CD4-positive, alpha-beta T cell treated with Interleukin-12 subunit alpha and Interleukin-12 subunit beta, for 1 hour (primary cell): ENCODE data around the gene NRIP3.
"Not testable (repeated sequence)": the region's sequence is repeated elsewhere in the genome, so short reads cannot be mapped to it uniquely, and the experiment has no call there.

Source experiments
- DNase-seq: peaks from one replicate; pipeline ENCODE4 v3.0.0-alpha.2; 2020

Gene NRIP3

GRCh38 chr11:8964324-8965320 is 39.2 kb downstream of the NRIP3 start, which contains the start of gene TMEM9B:
TMEM9B (minus strand) TSS chr11:8964442; CDS start chr11:8964313, 129 bp downstream.
- peak; percentile 78 for DNase-seq

DNA sequence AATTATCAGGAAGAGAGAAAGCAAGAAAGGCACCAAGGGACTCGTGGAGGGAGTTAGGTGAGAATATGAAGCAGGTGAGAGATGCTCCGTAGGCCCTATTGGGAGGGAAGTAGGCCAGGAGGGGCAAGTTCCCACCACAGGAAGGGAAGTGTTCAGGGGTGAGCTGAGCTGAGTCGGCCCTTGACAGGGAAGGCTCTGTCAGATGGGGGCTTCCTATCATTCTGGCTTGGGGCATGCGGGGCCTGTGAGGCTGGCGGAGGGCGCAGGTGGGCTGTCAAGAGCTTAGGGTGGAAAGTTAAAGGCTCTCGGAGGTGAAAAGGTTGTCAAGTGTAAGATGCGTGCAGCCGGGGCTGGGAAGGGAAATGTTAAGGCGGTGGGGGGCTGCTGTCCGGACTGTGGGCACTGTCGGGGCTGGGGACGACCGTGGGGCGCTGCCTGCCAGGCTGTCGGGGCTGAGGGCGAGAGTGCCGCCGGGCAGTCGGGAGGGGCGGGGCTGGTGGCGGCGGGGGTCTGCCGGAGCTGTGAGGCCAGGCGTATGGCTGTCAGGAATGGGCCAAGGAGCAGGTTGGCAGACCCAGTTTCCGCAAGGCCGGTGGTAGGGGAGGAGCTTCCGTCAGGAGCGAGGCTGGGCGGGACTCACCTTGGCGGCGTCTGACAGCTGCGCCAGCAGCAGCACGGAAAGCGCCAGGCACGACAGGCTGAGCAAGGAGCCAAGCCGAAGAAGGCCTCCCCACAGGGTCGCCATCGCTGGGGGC is 40.1 kb downstream of the NRIP3 start:
- peak; percentile 78 for DNase-seq

DNA sequence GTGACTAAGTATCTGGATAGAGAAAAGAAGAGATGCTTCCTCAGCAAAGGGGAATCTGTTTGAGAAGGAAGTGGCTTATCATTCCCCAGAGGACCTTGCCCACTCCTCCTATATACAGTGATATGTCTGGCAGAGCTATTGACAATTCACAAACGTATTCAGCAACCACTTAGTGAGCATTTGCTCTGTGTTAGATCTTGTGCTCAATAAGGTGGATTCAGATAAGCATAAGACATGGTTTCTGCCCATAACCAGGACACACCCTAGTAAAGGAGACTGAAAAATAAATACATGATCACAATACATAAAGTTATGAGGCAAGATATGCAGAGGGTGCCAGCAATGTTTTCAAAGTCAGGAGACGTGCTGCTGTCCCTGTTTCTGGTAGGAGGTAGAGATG is 41.0 kb downstream of the NRIP3 start:
- no peak for DNase-seq

DNA sequence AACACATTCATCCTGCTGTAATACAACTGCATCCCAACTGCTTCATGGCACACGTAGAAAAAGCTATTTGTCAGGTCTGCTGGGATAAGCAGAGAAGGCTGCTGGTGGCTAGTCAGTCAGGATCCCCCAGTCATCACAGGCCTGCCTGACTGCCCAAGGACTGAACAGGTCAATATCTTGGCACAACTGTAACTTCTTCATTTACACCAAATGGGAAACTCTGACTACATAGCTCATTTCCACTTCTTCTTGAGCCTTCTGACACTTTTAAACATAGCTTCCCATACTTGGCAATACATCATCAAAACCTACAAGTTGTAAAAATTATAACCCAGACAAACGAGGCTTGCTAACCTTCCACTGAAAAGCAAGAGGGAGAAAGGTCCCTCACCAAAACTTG is 42.4 kb downstream of the NRIP3 start:
- no peak for DNase-seq

DNA sequence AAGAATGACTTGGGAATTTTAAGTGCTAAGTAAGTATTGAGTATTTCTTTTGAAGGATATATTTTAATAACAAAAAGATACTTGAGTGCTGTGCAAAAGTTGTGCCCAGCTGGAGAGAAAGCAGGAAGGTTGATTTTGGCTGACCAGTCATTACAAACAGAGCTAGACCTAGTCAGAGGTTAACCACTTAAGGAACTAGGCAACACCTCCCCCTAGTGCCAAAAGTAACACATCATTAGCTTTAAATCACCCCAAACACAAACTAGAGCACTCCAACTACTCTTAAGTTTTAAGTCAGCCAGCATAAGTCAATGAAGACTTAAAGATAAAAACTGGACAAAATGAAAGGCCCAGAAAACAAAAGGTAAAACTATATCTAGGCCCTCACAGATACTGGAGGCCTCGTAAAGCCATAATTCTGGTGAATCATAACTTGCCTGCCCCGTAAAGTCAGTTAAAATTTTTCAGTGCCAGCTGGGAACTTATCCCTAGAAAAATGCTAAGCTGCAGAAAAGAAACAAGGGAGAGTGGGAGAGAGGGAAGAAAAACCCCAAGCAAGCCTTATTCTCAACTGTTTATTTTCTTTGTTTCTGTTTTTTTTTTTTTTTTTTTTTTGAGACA is 44.1 kb downstream of the NRIP3 start:
- DNase-seq: peak; percentile 57

- no peak for DNase-seq
Observed at GRCh38 chr11:8956860-8957259, 46.9 kb downstream of the NRIP3 start.

- no peak for DNase-seq
Observed at GRCh38 chr11:8948886-8949285, 54.9 kb downstream of the NRIP3 start.

DNA sequence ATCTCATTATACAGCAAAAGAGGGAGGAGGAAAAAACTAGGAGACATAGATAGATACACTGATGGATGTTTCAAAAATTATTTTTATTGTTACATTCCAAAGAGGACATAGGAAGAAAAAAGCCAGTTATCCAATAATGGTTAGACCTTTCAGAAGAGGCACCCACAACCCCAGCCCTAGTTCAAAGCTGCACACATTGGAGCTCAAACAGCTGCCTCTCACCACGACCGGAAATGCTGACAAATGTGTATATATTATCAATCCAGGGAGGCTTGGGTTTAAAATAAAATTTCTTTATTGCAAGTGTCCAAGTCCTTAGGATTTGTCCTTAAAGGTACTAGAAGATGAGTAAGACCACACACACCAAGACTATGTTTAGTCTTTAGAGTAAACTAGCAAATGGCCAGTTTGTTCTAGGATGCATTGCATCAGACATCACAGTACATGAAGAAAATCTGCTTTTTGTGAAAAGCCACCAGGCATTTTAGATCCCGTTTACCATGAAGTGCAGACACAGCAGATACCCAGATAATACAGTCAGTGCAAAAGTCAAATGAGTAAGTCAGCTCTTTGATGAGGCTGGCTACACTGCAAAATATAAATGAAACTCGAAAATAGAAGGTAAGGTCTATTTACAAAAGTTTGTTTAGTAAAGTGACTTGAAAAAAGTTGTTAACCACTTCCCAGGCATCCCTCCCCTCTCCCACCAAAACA is 56.4 kb downstream of the NRIP3 start:
- no peak for DNase-seq

- no peak for DNase-seq
Observed at GRCh38 chr11:8942518-8943066, 61.2 kb downstream of the NRIP3 start, which contains the start of gene ASCL3. ASCL3 (minus strand) TSS chr11:8943016; CDS start chr11:8938161, 4,855 bp downstream.

DNA sequence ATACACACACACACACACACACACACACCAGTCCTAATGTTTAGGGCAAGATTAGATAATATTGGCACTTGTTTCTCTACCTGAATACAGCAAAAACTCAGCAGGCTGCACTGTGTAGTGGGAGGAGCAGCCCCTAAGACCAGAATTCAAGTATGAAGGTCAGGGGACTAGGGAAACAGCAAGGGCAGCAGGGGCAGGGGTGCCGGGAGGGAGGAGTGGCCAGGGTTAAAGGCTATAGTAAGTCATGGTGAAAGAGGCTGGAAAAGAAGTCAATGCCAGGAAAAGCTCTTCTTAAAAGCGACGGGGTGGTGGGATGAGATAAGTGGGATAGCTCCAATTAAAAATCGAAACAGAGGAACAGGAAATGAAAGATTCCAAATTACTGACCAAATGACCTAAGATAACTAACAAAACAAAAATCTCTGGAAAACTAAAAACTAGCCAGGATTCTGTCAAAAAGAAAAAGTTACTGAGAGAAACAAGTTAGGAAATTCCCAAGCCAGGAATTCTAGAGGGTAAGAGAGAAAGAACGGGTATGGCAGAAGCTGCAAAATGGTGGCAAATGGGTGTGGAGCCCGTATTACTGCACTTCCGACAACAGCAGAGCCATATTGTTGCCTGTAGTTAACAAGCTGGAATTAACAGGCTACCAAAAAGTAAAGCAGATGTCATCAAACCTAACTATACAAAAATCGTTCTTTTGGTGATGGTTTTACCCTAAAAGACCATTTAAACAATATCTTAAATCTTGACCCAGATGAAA is 62.3 kb downstream of the NRIP3 start:
- no peak for DNase-seq

DNA sequence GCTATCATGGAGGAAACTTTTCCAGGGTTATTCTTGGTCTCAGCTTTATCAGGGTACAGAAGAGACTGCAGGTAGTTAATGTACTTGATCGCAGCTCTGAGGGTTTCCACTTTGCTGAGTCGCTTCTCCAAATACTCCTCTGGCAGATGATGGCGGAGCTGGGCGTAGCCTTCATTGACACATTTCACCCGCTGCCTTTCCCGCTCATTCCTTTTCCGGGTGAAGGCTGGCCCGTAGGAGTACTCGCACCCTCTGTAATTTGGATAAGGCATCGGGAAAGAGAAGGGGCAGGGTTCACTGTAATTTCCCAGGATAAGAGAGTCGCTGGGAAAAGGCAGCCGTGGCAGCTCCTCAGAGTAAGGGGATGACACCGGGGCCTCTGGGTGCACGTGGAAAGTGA is 66.1 kb downstream of the NRIP3 start:
- DNase-seq: no peak

DNA sequence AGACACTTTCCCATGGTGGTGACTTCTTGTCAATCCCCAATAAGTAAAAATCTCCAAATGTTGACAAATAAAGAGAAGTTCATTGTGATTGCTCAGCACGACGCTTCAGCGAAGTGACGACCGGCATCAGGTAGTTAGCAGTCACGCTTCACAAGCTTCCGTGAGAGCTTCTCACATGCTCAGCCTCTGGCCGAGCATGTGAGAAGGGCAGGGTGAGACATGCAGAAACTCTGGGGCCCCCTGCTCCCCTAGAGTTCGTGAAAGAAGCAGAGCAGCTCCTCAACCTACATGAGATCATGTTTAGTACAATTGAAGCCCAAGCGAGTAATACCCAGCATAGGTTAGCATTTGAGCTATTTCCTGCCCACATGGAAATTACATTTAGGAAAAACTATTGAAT is 66.6 kb downstream of the NRIP3 start:
- no peak for DNase-seq

GRCh38 chr11:8935789-8936188 is 68.0 kb downstream of the NRIP3 start:
- DNase-seq: not testable (repeated sequence)

DNA sequence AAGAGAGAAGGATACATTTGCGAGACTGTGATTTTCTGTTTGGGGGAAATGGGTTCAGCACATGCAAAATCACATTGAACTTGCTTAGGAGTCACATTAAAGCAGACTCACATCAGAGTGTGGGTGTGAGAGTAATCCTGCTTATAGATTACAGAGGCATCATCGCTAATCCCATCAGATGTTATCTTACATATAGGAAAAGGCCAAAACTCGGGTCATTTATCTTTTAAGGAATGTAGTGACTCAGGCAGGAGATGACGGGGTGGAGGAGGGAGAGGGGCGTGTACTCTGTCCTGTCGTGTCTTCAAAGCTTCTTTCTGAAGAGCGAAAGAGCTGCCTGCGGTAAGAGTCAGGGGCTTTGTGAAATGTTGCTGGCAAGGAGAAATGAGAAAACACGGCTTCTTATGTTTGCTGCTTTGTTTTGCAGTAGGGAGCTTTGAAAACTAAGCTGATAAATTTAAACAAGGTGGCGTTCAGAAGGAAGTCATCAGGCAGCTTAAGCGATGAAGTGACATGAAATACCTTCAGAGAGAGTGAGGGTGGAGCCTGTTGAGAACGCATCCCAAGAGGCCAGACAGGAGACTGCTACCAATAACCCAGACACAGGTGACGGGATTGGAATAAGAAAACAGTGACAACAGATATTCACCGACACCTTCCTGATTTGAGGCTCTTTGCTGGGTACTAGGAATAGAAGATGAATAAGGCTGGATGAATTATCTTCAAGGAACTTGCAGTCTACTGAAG is 68.9 kb downstream of the NRIP3 start:
- DNase-seq: no peak

GRCh38 chr11:8933931-8934330 is 69.9 kb downstream of the NRIP3 start:
- no peak for DNase-seq

- DNase-seq: no peak
Observed at GRCh38 chr11:8932564-8933180, 71.1 kb downstream of the NRIP3 start, which contains the start of gene C11orf16. C11orf16 (minus strand) TSS chr11:8932947; CDS start chr11:8932308, 639 bp downstream.
